HCT116 (cell line): ENCODE measurements around the gene GTF3C2. TPM values are rescaled to one million over a fixed set of nuclear protein-coding genes. Genes with fewer than 3 reads are reported as not detected.

Experiments used
- ATAC-seq: fragments of 200-7000 bp; cut with Tn5 transposase; 2 replicates; pipeline ENCODE4 v1.9.1; 2020; ENCODE audit warnings: mild to moderate bottlenecking, moderate library complexity
- BruUV-seq: library from RNA; stranded (reverse); fragments of 400-500 nt; replicated peaks from 2 replicates; lab custom pipeline; 2021; lab: Mats Ljungman, UMichigan
- CTCF ChIA-PET: fragments of 300-600 bp; sonication (Branson Sonifier 250); formaldehyde crosslinking; loops from one replicate; lab custom pipeline; 2021; ENCODE audit warnings: antibody characterized with exemption; lab: Charles Lee
- POLR2A ChIA-PET: fragments of 300-600, 350-600 bp; sonication (Branson Sonifier 250); formaldehyde crosslinking; loops from one replicate; lab custom pipeline; 2021; ENCODE audit warnings: antibody characterized with exemption; lab: Charles Lee
- RAD21 ChIA-PET, 2 experiments: fragments of 300-600 bp; sonication (Branson Sonifier 250); formaldehyde crosslinking; loops; one replicate each; lab custom pipeline; 2023; ENCODE audit warnings: low total read pairs in 2 of 2; ENCODE audit not compliant: uncharacterized antibody in 2 of 2, unreplicated experiment in 2 of 2, low non-redundant PET in 1 of 2; lab: Charles Lee
- DNase-seq: peaks from one replicate; pipeline ENCODE4 v3.0.0-alpha.2; 2010; ENCODE audit warnings: low read depth, low spot score
- H2AFZ ChIP-seq: fragments of 200-600 bp; shearing (Covaris generic), sonication (generic); 2 replicates; pipeline ENCODE4 v1.6.1; 2017; ENCODE audit warnings: low read depth, mixed run types, mixed read lengths, antibody characterized with exemption, low read length; ENCODE audit not compliant: poor library complexity, severe bottlenecking
- H3K27ac ChIP-seq: 2 replicates; pipeline ENCODE4 v1.5.1; 2012; ENCODE audit warnings: low read depth, low read length
- H3K27me3 ChIP-seq: fragments of 200-600 bp; sonication (generic); 2 replicates; pipeline ENCODE4 v1.6.1; 2016; ENCODE audit warnings: mixed run types, low read length, mixed read lengths; ENCODE audit not compliant: insufficient read depth
- H3K36me3 ChIP-seq, 2 experiments: fragments of 200-500 bp in 1 of 2; fragments of 200-600 bp in 1 of 2; sonication (Bioruptor generic) in 1 of 2; sonication (generic) in 1 of 2; 2 replicates each; pipeline versions ENCODE4 v1.5.1 to v1.6.1; 2014 to 2016; ENCODE audit warnings: low read length in 2 of 2, inconsistent platforms in 1 of 2, mixed read lengths in 1 of 2, mixed run types in 1 of 2; ENCODE audit not compliant: insufficient read depth in 2 of 2, control insufficient read depth in 1 of 2
- H3K4me1 ChIP-seq, 2 experiments: fragments of 200-600 bp in 1 of 2; sonication (generic) in 1 of 2; 2 replicates each; pipeline versions ENCODE4 v1.5.1 to v1.6.1; 2012 to 2017; ENCODE audit warnings: low read length in 2 of 2, inconsistent platforms in 1 of 2, mild to moderate bottlenecking in 1 of 2, mixed read lengths in 1 of 2, mixed run types in 1 of 2, moderate library complexity in 1 of 2; ENCODE audit not compliant: insufficient read depth in 2 of 2, control insufficient read depth in 1 of 2
- H3K4me2 ChIP-seq: fragments of 200-600 bp; sonication (generic); 2 replicates; pipeline ENCODE4 v1.6.1; 2017; ENCODE audit warnings: mixed run types, low read length, mixed read lengths
- H3K4me3 ChIP-seq, 2 experiments: fragments of 200-600 bp in 1 of 2; sonication (generic) in 1 of 2; replicated peaks in 1 of 2; 2 replicates each; pipeline ENCODE4 v1.5.1; 2011 to 2016; ENCODE audit warnings: low read length in 2 of 2, control low read depth in 1 of 2, low read depth in 1 of 2, mild to moderate bottlenecking in 1 of 2, mixed read lengths in 1 of 2, mixed run types in 1 of 2
- H3K79me2 ChIP-seq: fragments of 200-600 bp; sonication (generic); 2 replicates; pipeline ENCODE4 v1.6.1; 2017; ENCODE audit warnings: mild to moderate bottlenecking, mixed run types, low read length, moderate library complexity, mixed read lengths; ENCODE audit not compliant: insufficient read depth
- H3K9ac ChIP-seq: fragments of 200-600 bp; sonication (generic); 2 replicates; pipeline ENCODE4 v1.6.1; 2016; ENCODE audit warnings: low read length, mixed read lengths
- H3K9me2 ChIP-seq: fragments of 200-600 bp; sonication (generic), shearing (Covaris generic); 2 replicates; pipeline ENCODE4 v1.6.1; 2017; ENCODE audit warnings: mixed run types, mild to moderate bottlenecking, moderate library complexity; ENCODE audit not compliant: insufficient read depth
- H3K9me3 ChIP-seq, 2 experiments: fragments of 200-500 bp in 1 of 2; fragments of 200-600 bp in 1 of 2; sonication (Bioruptor generic) in 1 of 2; sonication (generic) in 1 of 2; 2 replicates each; pipeline ENCODE4 v1.6.1; 2014 to 2017; ENCODE audit warnings: low read length in 2 of 2, mixed read lengths in 2 of 2, inconsistent platforms in 1 of 2, low read depth in 1 of 2, mild to moderate bottlenecking in 1 of 2, mixed run types in 1 of 2, moderate library complexity in 1 of 2; ENCODE audit not compliant: control insufficient read depth in 1 of 2, insufficient read depth in 1 of 2
- H4K20me1 ChIP-seq: fragments of 200-600 bp; sonication (generic), shearing (Covaris generic); 2 replicates; pipeline ENCODE4 v1.6.1; 2017; ENCODE audit warnings: mixed run types, mild to moderate bottlenecking, moderate library complexity; ENCODE audit not compliant: insufficient read depth
- CBX3 ChIP-seq: IDR thresholded peaks from 2 replicates; pipeline ENCODE4 v1.6.1; 2012; ENCODE audit warnings: low read depth
- FOSL1 ChIP-seq: IDR thresholded peaks from 2 replicates; pipeline ENCODE4 v1.6.1; 2012; ENCODE audit warnings: low read depth
- JUND ChIP-seq: IDR thresholded peaks from 2 replicates; pipeline ENCODE4 v1.6.1; 2012
- POLR2A ChIP-seq: IDR thresholded peaks from 2 replicates; pipeline ENCODE4 v1.7.0; 2011; ENCODE audit warnings: borderline replicate concordance; ENCODE audit not compliant: insufficient read depth, insufficient read length; ENCODE audit errors: extremely low read depth
- POLR2AphosphoS5 ChIP-seq: IDR thresholded peaks from 2 replicates; pipeline ENCODE4 v1.6.1; 2011; ENCODE audit warnings: mild to moderate bottlenecking, low read depth, low read length, moderate library complexity
- RAD21 ChIP-seq: IDR thresholded peaks from 2 replicates; pipeline ENCODE4 v1.6.1; 2012; ENCODE audit warnings: low read depth, mild to moderate bottlenecking
- SP1 ChIP-seq: IDR thresholded peaks from 2 replicates; pipeline ENCODE4 v1.6.1; 2012; ENCODE audit warnings: low read depth
- SRF ChIP-seq: IDR thresholded peaks from 2 replicates; pipeline ENCODE4 v1.6.1; 2012; ENCODE audit warnings: low read depth
- ZFX ChIP-seq: fragments of 450-650 bp; IDR thresholded peaks from 2 replicates; pipeline ENCODE4 v1.6.1; 2017
- intact Hi-C: fragments of 100-400 bp; cut with micrococcal nuclease; formaldehyde crosslinking; loops from 2 replicates; pipeline ENCODE4 v1.10.0; 2022
- total RNA-seq: library from RNA; stranded (reverse); gene quantifications from one replicate; pipeline ENCODE4 v1.2.1, GENCODE V29; 2021; ENCODE audit not compliant: unreplicated experiment
- TF ChIP-seq, protein P1 (sequence below): IDR thresholded peaks from 2 replicates; pipeline ENCODE4 v1.6.1; 2012
- TF ChIP-seq, protein P2 (sequence below): IDR thresholded peaks from 2 replicates; pipeline ENCODE4 v1.6.1; 2012
- TF ChIP-seq, protein P3 (sequence below): IDR thresholded peaks from 2 replicates; pipeline ENCODE4 v1.6.1; 2012; ENCODE audit warnings: low read depth

GTF3C2 gene
- total RNA-seq, 1 experiment from 2014 or later: 88.2 TPM

DNA sequence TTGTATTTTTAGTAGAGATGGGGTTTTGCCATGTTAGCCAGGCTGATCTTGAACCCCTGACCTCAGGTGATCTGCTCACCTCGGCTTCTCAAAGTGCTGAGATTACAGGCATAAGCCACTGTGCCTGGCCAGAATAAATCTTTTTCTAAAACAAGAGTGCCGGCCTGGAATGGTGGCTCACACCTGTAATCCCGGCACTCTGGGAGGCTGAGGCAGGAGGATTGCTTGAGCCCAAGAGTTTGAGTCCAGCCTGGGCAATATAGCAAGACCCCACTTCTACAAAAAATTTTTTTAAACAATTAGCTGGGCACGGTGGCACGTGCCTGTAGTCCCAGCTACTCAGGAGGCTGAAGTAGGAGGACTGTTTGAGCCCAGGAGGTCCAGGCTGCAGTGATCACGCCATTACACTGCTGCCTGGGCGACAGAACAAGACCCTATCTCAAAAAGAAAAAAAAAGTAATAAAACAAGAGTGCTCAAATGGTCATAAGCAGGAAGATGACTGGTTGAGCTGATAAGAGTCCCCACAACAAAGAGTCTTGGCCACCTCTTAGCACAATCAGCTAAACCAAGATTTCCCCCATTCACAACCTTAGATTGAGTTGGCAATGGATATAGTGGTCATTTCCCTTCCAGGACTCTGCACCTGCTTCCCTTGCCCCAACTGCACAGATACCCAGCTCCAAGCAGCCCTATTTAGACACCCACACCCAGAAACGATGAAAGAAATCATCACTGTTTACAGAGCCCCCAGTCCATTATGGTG, 42.5 kb downstream of the GTF3C2 start:
- TF ChIP-seq, protein P1, sequence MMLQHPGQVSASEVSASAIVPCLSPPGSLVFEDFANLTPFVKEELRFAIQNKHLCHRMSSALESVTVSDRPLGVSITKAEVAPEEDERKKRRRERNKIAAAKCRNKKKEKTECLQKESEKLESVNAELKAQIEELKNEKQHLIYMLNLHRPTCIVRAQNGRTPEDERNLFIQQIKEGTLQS: no peak
- TF ChIP-seq SP1: no peak
- no peak for TF ChIP-seq RAD21
- no peak for TF ChIP-seq POLR2AphosphoS5
- no peak for TF ChIP-seq JUND
- no peak for TF ChIP-seq POLR2A
- TF ChIP-seq, protein P2, sequence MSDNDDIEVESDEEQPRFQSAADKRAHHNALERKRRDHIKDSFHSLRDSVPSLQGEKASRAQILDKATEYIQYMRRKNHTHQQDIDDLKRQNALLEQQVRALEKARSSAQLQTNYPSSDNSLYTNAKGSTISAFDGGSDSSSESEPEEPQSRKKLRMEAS: no peak
- no peak for TF ChIP-seq SRF
- no peak for TF ChIP-seq ZFX
- no peak for TF ChIP-seq FOSL1
- TF ChIP-seq CBX3: no peak
- TF ChIP-seq, protein P3, sequence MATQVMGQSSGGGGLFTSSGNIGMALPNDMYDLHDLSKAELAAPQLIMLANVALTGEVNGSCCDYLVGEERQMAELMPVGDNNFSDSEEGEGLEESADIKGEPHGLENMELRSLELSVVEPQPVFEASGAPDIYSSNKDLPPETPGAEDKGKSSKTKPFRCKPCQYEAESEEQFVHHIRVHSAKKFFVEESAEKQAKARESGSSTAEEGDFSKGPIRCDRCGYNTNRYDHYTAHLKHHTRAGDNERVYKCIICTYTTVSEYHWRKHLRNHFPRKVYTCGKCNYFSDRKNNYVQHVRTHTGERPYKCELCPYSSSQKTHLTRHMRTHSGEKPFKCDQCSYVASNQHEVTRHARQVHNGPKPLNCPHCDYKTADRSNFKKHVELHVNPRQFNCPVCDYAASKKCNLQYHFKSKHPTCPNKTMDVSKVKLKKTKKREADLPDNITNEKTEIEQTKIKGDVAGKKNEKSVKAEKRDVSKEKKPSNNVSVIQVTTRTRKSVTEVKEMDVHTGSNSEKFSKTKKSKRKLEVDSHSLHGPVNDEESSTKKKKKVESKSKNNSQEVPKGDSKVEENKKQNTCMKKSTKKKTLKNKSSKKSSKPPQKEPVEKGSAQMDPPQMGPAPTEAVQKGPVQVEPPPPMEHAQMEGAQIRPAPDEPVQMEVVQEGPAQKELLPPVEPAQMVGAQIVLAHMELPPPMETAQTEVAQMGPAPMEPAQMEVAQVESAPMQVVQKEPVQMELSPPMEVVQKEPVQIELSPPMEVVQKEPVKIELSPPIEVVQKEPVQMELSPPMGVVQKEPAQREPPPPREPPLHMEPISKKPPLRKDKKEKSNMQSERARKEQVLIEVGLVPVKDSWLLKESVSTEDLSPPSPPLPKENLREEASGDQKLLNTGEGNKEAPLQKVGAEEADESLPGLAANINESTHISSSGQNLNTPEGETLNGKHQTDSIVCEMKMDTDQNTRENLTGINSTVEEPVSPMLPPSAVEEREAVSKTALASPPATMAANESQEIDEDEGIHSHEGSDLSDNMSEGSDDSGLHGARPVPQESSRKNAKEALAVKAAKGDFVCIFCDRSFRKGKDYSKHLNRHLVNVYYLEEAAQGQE: no peak
- H3K79me2 ChIP-seq: no peaks in the 10 kb centered on the region
- H3K27me3 ChIP-seq: no peaks in the 10 kb centered on the region
- no peaks in the 10 kb centered on the region for H4K20me1 ChIP-seq
- POLR2A ChIA-PET: no interaction called here
- H3K4me3 ChIP-seq: no peak overlapping the region
- RAD21 ChIA-PET: no interaction called here
- H3K4me1 ChIP-seq: no peaks in the 10 kb centered on the region
- peaks cover 0 to 5% of the 10 kb centered on the region in 2 experiments; a peak in 1 of 4 replicates for H3K36me3 ChIP-seq
- no peaks in the 10 kb centered on the region for H3K9me2 ChIP-seq
- DNase-seq: no peak
- H3K9me3 ChIP-seq: no peaks in the 10 kb centered on the region
- ATAC-seq: no peak
- no peak overlapping the region for H2AFZ ChIP-seq
- intact Hi-C loops: no loop called here
- no peak overlapping the region for H3K9ac ChIP-seq
- CTCF ChIA-PET: interaction anchor here (2.0 kb wide), 1 partner anchor 11 kb away, joined by 6 read pairs; no protein-coding TSS in a partner anchor
- H3K27ac ChIP-seq: no peak overlapping the region
- no peak overlapping the region for H3K4me2 ChIP-seq
- no TSS peak for BruUV-seq
